GM11168 (cell line): ENCODE results near the gene SLC27A2.
"Not testable (repeated sequence)": the region's sequence is repeated elsewhere in the genome, so short reads cannot be mapped to it uniquely, and the experiment has no call there.

Experiments
- in situ Hi-C: fragments of 300-500 bp; cut with MboI; formaldehyde crosslinking; loops from one replicate; pipeline ENCODE4 v1.12.0; 2022; ENCODE audit warnings: low sequenced_read_pairs; ENCODE audit not compliant: unreplicated experiment

SLC27A2 gene

DNA sequence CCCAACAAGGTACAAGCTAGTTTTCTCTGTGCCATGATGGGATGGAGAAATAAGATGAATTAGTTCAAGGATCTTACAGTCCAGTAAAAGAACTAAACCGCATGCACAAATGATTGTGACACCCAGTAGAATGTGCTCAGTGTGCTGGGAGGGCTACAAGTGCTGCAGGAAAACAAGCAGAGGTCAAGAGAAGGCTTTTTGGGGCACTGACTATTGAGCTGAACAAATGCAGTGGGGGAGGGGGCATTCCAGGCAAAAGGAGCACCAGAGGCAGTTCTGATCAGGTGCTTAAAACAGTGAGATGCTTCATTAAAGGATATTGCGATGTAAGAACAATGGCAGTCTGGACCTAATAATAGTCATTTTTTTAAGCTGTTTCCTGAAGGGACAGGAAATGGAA lies 6.0 kb downstream of the SLC27A2 start:
- in situ Hi-C loops: no loop called here

GRCh38 chr15:50188793-50189192 lies 6.8 kb downstream of the SLC27A2 start:
- in situ Hi-C loops: not testable (repeated sequence)

DNA sequence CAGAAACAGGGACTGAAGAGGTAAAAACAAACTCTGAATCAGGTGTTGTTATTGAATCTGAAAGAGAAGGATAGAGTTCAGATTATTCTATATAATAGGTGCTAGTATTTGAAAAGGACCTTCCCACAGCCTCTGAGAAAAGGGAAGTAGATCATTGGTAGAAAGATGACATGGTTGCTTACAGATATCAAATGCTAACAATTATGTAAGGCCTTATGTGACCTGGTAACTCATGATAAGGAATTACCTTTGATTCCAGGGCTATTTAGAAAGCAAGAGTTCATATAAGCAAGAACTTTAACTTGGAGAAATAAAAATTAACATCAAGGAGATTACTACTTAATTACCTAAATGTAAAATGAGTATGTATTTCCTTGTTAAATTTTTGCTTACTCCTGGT lies 7.6 kb downstream of the SLC27A2 start:
- in situ Hi-C loops: no loop called here

GRCh38 chr15:50190166-50190570 lies 8.2 kb downstream of the SLC27A2 start:
- in situ Hi-C loops: no loop called here

DNA sequence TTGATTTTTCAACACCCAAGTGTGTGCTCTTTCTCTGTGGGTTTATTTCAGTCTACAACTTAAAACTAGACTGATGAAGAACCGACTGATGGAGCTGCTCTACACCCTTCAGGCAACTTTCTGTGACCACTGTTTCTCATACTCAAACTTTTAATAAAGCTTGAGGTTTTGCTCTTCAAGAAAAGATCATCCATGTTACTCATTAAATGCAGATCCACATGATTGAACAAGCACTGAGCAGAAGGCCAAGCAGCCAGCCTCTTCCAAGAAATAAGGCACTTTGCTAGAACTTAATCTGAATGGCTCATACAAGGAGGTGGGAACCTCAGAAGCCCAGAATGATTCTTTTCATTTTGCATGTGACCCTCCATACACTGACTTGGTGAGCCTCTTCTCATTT lies 8.7 kb downstream of the SLC27A2 start:
- in situ Hi-C loops: no loop called here

DNA sequence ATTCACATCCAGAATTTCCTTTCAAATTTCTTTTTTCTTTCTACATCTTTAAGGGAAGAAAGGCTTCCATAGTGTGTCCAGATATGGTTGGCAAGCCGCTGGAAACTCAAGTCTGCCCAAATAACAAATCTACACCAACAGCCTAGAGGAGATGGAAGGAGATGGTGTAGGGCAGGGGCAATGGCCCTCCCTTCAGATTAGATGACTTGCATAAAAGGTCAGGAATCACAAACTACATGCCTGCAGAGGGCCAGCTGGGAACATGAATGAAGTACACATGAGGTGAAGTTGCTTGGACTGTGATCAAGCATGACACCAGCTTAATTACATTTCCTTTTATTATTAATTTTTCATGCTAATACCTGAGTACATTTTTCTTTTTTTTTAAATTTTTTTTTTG lies 10.2 kb downstream of the SLC27A2 start:
- in situ Hi-C loops: no loop called here

DNA sequence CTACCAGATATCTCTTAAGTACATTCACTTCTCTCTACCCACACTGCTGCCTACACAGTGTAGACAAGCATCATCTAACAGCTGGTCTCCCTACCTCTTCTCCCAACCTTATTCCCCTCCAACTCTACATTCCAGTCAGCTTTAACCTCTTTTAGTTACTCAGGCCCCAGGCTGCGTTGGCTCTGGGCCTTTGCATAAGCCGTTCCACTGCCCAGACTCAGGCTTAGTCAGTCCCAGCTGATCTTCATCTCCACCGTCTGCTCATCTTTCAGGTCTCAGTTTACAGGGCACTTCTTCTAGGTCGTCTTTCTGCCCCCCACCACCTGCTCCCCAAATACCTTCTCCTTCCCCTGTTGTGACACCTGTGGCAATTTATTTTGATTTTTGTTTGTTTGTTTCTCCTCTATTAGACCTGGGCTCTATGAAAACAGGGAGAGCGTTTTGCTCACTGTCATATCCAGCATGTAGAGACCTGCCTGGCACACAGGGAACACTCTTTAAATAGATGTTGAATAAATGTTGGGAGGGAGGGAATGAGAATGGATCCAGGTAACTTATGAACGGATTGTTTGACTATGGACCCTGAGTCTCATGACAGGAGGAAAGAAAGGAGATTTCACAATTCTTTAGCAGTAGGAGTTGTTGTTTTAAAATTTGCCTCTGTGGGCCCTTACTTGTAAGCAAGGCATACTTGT lies 11.1 kb downstream of the SLC27A2 start:
- in situ Hi-C loops: no loop called here

DNA sequence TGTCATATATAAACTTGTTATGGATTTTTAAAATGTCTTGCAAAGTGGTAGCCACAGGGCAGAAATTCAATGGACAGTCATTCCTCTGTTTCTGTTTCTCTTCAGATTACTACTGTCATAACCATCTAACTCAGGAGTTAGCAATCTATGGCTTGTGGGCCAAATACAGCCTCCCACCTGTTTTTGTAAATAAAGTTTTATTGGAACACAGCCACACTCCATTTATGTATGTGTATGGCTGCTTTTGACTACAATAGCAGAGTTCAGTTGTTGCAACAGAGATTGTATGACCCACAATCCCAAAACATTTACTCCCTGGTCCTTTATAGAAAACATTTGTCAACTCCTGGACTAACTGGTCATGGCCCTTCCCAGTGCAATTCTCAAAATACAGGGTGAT lies 20.0 kb downstream of the SLC27A2 start:
- in situ Hi-C loops: no loop called here

DNA sequence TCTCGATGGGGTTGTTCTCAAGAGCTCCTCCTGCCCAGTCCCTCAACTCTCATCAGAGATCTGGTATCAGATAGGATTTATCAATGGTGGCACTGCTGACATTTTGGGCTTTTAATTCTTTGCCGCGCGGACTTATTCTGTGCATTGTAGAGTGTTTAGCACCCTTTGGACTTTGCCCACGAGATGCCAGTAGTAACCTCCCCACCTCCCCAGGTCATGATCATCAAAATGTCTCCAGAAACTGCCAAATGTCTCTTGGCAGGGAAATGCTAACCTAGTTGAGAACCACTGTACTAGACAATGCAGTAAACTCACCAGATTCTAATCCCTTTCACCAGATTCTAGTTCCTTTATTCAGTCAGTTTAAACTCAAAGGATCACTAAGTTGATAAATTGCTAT lies 24.0 kb downstream of the SLC27A2 start:
- in situ Hi-C loops: no loop called here

DNA sequence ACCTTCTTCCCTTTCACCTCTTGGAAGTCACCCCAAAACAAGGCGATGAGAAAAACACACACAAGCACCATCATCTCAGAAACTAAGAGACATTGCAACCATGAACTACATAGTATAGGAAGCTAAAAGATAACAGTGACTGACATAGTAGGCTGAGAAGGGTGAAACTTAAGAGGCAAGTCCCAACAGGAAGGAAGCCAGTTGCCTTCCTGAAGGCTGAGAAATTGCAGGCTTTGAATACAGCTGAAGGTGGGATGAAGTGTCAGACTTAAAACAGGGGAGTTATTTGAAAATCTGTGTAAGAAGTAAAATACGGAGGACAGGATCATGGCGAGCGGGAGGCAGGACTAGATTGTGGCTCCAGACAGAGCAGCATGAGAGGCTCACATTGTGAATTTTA lies 27.8 kb downstream of the SLC27A2 start:
- in situ Hi-C loops: no loop called here

GRCh38 chr15:50210462-50211157 lies 28.6 kb downstream of the SLC27A2 start:
- in situ Hi-C loops: no loop called here

GRCh38 chr15:50218291-50218690 lies 36.3 kb downstream of the SLC27A2 start:
- in situ Hi-C loops: no loop called here

DNA sequence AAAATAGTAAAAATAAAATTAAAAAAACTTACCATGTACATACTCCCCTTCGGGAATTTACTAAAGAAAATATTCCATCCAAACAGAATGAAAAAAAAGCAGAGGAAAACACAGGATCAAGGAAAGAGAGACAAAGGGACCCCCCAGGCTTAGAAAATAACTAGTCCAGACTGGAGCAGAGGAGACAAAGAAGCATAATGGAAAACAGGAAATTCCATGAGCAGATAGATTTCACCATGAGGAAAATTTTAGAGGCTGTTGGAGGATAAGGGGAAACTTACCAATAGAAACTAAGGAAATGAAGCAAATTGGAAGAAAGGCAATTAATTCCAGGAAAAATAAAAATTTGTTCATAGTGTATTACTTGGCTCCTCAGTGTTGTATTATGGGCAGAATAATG lies 36.7 kb downstream of the SLC27A2 start:
- in situ Hi-C loops: no loop called here

DNA sequence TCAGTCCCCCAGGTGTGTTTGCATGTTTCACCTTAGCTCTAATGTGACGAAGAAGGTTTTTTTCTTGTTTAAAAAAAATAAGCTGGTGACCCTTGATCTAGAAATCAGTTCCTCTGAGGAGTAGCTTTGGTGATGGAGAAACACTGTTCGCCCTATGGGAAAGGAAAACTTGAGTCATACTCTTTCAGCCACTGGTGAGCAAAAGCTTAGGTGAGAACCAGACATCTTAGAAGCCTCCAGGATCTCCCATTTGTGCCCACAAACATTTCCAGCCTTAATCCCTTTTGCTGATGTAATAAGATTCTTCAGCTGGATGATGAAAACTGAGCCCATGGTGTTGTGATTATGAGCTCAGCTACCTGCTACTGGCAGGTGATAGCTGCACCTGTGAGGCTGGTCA lies 37.8 kb downstream of the SLC27A2 start:
- in situ Hi-C loops: no loop called here

- in situ Hi-C loops: no loop called here
Measured at GRCh38 chr15:50222181-50222580, 40.2 kb downstream of the SLC27A2 start.

DNA sequence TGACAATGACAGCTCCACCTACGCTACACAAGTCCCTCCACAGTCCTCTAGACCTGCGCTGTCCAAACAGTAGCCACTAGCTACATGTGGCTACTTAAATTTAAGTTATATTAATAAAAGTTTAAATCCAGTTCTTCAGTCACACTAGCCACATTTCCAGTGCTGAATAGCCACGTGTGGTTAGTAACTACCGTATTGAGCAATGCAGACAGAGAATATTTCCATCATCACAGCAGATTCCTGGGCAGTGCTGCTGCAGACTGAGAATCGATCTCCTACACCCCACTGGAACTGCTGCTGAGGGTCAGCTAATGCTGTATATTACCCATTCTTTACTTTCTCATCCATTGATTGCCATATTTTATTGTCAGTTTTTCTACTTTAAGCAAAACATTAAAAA lies 42.6 kb downstream of the SLC27A2 start:
- in situ Hi-C loops: no loop called here

- in situ Hi-C loops: no loop called here
Measured at GRCh38 chr15:50225057-50225456, 43.1 kb downstream of the SLC27A2 start.

DNA sequence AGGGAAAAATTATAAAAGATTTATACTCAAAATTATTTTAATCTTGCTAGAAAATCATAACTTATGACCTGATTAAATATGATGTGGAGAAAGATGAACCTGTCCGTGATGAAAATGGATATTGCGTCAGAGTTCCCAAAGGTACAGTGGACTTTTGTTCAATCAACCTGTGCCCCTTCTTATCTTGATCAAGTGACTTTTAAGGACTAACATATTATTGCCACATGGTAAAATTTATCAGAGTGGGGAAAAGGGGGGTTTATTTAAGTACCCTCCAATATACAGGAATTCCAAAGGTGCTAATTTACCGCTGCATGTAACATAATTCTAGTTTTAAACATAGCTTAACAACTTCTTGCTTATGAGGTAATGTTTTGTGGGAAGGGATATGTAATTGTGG lies 43.9 kb downstream of the SLC27A2 start:
- in situ Hi-C loops: no loop called here

- in situ Hi-C loops: no loop called here
Measured at GRCh38 chr15:50227076-50227475, 45.1 kb downstream of the SLC27A2 start.

DNA sequence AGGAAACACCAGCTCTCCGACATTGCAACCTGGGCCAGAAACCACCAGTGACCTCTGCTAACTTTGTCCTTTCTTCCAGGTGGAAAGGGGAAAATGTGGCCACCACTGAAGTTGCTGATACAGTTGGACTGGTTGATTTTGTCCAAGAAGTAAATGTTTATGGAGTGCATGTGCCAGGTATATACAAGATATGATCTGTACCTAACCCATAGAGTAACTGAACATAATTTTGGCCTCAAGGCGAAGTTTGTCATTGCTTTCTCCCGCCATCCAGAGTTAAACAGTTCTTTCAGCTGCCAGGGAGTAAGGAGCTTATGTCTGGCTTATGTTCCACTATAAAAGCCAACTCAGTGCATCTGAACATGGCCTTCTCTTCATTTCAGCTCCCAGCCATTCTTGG lies 46.9 kb downstream of the SLC27A2 start:
- in situ Hi-C loops: no loop called here

DNA sequence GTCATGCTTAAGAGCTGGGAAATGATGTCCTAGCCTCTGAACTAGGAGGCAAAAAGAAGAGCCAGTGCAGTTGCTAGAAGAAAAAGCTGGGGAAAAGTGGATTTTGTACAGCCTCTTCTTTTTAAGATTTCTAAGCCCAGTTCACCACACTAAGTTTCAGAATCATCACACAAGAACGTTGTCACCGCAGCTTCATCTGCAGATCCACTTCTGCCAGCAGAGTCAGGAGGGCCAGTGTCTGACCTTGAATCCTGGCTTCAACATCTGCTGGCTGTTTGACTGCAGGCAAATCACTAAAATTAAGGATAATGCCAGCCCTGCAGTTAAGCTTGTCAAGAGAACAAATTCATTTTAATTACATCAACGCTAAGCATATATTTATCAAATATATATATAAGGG lies 47.3 kb downstream of the SLC27A2 start:
- in situ Hi-C loops: no loop called here

DNA sequence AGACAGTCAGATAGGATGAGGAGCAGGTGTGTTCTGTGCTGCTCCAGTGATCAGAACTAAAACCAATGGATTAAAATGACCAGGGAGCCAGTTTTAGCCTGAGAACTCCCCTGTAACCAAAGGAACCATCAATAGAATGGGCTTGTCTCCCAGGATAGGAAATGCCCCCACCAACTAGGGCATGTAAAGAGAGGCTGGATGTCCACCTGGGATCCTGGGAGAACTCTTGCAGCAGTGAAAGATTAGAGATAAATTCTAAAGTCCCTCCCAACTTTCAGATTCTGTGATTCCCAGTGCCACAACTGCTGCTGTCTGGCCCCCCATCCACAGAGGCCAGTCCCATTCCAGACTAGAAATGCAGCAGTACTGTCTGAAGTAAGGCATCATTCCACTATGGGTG lies 49.8 kb downstream of the SLC27A2 start:
- in situ Hi-C loops: no loop called here
